Panc1 (cell line): Measurements from ENCODE around the gene ABCD4.

ENCODE experiments used
- SIN3A ChIP-seq: IDR thresholded peaks from 2 replicates; pipeline ENCODE4 v1.6.1; 2012; ENCODE audit warnings: low read depth, mild to moderate bottlenecking, low read length, moderate library complexity, borderline replicate concordance; ENCODE audit not compliant: insufficient read depth
- TF ChIP-seq, protein P1 (sequence below): fragments of 450-650 bp; IDR thresholded peaks from 2 replicates; pipeline ENCODE4 v1.5.1; 2017; ENCODE audit warnings: mild to moderate bottlenecking

DNA sequence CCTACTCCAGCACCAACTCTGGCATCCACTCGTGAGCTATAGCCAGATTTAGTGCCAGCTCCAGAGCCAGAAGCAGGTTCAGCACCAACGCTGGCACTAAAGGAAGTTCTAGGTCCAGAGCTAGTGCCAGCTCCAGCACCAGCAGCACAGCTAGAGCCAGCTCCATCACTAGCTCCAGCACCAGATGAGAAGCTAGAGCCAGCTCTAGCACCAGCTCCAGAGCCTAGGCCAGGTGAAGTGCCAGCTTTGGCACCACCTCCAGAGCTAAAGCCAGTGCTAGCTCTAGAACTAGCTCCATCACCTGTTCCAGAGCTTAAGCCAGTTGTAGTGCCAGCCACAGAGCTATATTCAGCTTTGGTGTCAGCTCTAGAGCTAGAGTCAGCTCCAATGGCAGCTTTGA, 24.7 kb downstream of the ABCD4 start:
- TF ChIP-seq, protein P1, sequence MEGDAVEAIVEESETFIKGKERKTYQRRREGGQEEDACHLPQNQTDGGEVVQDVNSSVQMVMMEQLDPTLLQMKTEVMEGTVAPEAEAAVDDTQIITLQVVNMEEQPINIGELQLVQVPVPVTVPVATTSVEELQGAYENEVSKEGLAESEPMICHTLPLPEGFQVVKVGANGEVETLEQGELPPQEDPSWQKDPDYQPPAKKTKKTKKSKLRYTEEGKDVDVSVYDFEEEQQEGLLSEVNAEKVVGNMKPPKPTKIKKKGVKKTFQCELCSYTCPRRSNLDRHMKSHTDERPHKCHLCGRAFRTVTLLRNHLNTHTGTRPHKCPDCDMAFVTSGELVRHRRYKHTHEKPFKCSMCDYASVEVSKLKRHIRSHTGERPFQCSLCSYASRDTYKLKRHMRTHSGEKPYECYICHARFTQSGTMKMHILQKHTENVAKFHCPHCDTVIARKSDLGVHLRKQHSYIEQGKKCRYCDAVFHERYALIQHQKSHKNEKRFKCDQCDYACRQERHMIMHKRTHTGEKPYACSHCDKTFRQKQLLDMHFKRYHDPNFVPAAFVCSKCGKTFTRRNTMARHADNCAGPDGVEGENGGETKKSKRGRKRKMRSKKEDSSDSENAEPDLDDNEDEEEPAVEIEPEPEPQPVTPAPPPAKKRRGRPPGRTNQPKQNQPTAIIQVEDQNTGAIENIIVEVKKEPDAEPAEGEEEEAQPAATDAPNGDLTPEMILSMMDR: no peak
- TF ChIP-seq SIN3A: no peak
